Measurements from ENCODE around the gene UBXN7.
"Not testable (repeated sequence)": the region's sequence is repeated elsewhere in the genome, so short reads cannot be mapped to it uniquely, and the experiment has no call there.

The UBXN7 gene, protein sequence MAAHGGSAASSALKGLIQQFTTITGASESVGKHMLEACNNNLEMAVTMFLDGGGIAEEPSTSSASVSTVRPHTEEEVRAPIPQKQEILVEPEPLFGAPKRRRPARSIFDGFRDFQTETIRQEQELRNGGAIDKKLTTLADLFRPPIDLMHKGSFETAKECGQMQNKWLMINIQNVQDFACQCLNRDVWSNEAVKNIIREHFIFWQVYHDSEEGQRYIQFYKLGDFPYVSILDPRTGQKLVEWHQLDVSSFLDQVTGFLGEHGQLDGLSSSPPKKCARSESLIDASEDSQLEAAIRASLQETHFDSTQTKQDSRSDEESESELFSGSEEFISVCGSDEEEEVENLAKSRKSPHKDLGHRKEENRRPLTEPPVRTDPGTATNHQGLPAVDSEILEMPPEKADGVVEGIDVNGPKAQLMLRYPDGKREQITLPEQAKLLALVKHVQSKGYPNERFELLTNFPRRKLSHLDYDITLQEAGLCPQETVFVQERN

DNA sequence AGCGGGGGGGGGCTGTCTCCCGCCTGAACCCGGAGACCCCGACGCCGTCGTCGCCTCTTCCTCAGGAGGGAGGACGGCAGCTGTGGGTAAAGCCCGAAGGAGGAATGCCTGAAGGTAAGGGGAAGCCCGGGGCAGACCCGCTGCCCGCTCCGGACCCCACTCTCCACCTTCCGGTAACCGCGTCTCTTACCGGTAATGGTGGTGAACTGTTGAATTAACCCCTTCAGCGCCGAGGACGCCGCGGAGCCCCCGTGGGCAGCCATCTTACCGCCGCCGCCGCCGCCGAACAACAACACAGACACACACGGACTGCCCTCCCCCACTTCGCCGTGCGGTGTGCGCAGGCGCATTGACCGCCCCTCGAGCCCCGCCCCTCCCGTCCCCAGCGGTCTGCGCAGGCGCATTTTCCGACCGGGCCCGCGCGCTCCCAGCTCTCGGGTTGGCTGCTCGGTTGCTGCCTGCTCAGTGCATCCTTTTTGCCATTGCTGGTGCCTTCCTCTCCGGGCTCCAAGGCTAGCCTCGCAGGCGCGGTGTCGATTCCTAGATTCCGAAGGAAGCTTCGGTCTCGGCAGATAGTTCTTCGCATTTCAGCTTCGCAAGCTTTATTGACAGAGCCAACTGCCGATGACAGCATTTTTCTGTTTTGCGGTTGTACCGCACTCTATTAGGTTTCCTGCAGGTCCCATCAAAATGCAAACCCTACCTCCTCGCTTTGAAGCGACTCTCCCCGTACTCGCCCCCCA lies at the start of gene UBXN7:
UBXN7 (minus strand) TSS at position 291 of the 743 bp plus-strand sequence; CDS start at position 263, 28 bp downstream.
- DNase-seq (ENCODE audit: low spot score) = peak; percentile 96

DNA sequence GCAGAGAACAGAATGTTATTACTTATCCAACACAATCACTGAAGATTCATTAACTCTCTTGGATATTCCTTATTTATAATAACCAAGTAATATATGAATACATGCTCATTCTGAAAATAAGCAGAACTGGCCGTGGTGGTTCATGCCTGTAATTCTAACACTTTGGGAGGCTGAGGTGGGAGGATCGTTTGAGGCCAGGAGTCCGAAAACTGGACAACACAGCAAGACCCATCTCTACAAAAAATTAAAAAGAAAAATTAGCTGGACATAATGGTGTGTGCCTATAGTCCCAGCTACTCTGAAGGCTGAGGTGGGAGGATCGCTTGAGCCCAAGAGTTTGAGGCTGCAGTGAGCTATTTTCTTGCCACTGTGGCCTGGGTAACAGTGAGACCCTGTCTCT lies 45.5 kb upstream of the UBXN7 start:
- no peak for DNase-seq (ENCODE audit: low spot score)

DNA sequence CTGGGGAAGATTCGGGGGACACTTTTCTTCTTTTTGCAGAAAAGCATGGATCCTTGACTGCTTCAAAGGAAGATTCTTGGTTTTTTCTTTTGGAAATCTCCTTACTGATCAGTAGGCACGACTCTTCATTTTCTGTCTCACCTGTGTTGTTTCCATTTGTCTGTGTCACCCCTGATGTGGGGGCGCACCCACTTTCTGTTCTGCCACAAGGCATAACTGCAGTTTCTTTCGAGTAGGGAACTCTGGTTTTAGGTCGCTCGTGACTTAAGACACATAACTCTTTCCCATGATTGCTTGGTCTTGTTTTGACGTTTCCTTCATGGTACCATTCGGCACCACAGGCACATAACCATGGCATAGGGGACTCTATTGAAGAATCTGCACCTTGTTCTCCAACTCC lies 40.1 kb upstream of the UBXN7 start:
- no peak for DNase-seq (ENCODE audit: low spot score)

DNA sequence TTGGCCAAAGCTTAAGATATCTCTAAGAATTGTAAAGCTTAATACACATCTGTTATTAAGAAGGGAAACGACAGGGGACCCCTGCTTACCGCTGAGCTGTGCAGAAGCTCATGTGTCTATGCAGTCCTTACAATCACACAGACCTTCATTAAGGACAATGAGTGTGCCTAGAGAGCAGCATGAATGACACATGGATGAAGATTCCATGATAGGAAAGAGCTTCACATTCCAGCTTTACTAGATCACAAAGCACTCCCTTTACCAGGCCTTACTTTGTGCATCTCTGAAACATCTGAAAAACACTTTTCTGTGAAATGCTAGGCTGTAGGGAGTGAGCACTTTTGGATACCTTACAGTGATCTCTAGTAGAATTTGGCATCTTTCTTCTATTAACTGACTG lies 39.3 kb upstream of the UBXN7 start:
- DNase-seq (ENCODE audit: low spot score) = no peak

DNA sequence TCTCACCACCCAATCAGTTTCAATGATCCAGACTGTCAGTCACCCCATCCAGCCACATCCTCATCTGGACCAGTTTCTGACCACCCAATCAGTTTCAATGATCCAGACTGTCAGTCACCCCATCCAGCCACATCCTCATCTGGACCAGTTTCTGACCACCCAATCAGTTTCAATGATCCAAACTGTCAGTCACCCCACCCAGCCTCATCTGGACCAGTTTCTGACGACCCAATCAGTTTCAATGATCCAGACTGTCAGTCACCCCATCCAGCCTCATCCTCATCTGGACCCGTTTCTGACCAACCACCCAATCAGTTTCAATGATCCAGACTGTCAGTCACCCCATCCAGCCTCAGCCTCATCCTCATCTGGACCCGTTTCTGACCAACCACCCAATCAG lies 38.0 kb upstream of the UBXN7 start:
- not testable (repeated sequence) for DNase-seq (ENCODE audit: low spot score)

DNA sequence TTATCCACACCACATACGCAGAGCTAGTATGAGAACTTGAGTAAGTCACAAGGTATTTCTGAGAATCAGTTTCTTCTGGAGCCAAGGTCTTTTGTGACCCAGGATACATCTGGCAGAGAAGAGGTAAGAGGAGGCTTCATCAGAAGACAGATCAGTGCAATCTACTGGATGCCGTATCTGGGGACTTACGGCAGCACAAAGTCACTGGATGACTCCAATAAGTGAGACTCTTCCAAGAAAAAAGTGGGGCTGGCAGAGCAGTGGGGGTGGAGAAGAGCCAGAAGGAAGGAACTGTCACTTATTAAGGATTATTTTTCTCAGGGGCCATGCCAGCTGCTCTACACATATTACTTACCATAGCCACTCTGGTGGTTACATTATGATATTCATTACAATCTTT lies 31.6 kb upstream of the UBXN7 start:
- DNase-seq (ENCODE audit: low spot score) = no peak

DNA sequence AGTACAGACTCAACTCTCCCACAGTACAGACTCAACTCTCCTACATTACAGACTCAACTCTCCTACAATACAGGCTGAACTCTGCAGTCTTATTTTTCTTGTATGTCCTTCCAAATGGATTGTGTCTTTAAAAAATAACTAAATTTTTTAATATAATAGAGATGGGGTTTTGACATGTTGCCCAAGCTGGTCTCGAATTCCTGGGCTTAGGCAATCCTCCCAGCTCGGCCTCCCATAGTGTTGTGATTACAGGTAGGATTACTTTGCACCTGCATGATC lies 31.2 kb upstream of the UBXN7 start:
- no peak for DNase-seq (ENCODE audit: low spot score)

DNA sequence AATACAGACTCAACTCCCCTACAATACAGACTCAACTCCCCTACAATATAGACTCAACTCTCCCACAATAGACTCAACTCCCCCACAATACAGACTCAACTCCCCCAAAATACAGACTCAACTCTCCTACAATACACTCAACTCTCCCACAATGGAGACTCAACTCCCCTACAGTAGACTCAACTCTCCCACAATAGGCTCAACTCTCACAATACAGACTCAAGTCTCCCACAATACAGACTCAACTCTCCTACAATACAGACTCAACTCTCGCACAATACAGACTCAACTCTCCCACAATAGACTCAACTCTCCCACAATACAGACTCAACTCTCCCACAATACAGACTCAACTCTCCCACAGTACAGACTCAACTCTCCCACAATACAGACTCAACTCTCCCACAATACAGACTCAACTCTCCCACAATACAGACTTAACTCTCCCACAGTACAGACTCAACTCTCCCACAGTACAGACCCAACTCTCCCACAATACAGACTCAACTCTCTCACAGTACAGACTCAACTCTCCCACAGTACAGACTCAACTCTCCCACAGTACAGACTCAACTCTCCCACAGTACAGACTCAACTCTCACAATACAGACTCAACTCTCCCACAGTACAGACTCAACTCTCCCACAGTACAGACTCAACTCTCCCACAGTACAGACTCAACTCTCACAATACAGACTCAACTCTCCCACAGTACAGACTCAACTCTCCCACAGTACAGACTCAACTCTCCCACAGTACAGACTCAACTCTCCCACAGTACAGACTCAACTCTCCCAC lies 30.7 kb upstream of the UBXN7 start:
- DNase-seq (ENCODE audit: low spot score) = not testable (repeated sequence)

DNA sequence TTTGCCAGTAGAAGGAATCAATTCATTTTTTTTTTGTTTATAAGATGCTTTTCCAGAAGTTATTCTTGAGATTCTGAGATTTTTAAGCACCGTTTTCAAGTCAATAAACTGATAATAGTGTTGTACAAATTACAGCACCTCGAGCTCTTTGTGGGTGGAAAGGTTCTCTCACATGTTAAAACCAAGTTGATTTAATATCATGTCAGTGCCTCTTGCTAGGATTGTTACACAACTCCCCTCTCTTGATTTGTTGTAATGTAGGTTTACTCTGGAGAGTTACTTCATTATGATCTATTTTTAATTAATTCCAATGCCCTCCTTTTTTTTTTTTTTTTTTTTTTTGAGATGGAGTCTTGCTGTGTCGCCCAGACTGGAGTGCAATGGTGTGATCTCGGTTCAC lies 25.8 kb upstream of the UBXN7 start:
- no peak for DNase-seq (ENCODE audit: low spot score)

DNA sequence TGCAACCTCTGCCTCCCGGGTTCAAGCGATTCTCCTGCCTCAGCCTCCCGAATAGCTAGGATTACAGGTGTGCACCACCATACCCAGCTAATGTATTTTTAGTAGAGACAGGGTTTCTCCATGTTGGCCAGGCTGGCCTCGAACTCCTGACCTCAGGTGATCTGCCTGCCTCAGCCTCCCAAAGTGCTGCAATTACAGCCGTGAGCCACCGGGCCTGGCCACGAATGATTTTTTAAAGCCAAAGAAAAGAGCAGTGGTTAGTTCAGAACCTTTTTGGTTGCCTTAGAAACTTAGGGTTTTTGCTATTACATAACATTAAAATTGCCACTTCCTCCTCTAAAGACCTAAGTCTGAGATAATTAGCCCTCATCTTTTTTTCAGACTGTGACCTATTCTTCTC lies 25.2 kb upstream of the UBXN7 start:
- DNase-seq (ENCODE audit: low spot score) = not testable (repeated sequence)

DNA sequence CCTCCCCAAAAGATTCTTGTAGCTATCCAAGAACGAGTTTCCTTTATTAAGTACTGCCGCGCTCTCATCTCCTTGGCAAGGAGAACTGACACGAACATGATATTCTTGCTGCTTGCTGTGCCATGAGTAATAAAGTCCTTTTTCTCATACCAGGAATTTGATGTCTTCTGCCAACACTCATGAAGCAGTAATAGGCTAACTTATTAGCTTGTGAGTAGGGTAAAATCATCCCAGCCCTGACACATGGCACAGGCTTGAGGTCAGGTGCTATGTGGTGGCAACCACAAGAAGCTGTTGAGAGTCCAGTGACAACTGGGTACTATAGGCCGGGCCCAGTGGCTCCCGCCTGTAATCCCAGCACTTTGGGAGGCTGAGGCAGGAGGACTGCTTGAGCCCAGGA lies 22.7 kb upstream of the UBXN7 start:
- DNase-seq (ENCODE audit: low spot score) = no peak

DNA sequence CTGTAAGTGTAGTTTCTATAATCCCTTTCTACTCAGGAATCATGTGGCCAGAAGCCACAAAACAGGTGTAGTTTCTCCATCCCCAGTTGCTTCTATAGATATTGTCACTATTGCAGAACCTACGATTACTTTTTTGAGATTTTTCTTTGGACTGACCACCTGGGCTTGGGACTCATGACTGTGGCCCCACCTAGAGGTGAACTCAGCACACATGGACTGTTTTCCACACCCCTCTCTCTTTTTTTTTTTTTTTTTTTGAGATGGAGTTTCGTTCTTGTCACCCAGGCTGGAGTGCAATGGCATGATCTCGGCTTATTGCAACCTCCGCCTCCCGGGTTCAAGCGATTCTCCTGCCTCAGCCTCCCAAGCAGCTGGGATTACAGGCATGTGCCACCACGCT lies 13.2 kb upstream of the UBXN7 start:
- not testable (repeated sequence) for DNase-seq (ENCODE audit: low spot score)

DNA sequence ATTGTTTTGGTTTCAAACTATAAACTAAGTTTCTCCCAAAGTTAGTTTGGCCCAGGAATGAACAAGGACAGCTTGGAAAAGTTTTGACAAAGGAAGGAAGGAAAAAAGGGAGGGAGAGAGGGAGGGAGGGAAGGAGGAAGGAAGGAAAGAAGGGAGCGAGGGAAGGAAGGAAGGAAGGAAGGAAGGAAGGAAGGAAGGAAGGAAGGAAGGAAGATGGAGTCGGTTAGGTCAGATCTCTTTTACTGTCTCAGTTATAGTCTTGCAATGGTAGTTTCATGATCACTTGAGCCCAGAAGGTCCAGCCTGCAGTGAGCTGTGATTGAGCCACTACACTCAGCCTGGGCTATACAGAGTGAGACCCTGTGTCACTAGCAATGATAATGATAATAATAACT lies 12.3 kb upstream of the UBXN7 start:
- no peak for DNase-seq (ENCODE audit: low spot score)

DNA sequence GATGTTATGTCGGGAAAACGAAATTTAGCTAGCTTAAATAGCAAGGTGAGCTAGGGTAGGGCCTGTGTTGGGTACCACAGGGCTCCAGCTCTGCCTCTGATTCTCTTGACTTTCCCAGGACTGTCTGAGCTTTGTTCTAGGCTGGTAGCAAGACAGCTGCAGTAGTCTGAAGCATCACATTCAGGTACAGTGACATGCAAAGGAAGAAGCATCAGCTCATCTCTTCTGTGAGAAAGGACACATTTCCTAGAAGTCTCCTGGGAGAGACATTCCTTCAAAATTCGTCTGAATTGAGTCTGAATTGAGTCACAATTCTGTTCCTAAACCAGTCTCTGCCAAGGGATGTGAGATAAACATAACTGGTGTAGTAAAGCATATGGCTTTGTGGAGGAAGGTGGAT lies 8.5 kb upstream of the UBXN7 start:
- no peak for DNase-seq (ENCODE audit: low spot score)

DNA sequence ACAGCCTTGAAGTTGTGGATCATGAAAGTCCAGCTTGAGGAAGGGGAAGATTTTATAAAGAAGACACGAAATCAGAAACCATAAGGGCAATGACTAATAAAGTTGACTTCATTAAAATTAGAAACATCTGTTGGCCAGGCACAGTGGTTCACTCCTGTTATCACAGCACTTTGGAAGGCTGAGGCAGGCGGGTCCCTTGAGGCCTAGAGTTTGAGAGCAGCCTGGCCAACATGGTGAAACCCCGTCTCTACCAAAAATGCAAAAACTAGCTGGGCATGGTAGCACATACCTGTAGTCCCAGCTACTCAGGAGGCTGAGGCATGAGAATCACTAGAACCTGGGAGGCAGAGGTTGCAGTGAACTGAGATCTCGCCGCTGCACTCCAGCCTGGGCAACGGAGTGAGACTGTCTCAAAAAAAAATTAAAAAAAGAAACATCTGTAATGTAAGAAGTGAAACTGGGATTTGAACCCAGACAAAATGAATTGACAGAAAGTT lies 7.9 kb upstream of the UBXN7 start:
- DNase-seq (ENCODE audit: low spot score) = no peak

DNA sequence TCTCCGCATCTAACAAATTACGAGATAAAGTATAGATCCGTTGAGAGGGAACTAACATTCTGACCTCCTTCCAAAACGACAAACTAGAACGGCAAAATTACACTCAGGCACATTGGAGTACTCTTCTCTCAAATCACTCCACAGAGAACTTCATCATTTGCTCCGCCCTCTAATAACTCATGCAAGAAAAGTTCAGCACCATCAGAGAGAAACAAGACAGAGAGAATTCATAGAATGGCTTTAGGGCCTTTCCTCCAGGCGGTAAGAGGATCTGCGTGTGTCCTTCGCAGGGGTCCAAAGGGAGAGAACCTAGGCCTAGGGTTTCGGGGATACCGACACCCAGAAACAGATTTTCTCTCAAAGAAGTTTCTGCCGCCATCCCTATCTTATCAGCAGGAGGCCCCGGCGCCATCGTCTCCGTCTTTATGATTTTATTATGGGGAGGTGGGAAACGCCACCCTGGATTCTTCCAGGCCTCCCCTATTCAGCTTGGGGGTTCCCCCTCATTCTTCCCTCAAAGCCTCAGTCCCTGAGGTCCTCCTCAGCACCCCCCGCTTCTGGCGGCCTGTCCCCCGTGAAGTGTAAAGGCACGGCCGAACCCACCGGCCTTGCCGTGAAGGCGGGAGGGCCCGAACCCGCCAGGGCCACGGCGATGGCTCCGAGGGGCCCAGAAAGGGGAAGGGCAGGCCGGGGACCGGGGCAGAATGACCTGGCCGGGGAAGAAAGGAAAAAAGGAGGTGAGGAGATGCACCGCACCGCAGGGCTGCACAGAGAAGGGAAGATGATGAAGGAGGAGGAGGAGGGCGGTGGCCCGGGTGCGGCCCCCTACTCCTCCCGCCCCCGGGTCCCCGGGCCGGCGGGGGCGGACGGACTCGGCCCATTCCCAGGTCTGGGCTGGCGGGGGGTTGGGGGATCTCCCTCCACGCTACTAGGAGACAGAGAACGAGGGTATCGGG lies 768 bp downstream of the UBXN7 start:
- peak; percentile 42 for DNase-seq (ENCODE audit: low spot score)

DNA sequence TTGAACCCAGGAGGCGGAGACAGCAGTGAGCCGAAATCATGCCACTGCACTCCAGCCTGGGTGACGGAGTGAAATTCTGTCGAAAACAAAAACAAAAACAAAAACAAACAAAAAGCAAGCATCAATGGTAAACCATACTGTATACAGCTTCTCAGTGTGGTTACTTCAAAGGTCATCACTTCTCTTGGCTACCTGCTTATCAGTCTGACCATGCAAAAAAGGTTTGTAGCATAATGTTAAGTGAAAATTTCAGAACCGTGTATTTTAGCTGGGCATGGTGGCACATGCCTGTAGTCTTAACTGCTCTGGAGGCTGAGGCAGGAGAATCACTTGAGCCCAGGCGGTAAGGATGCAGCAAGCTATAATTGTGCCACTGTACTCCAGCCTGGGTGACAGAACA lies 4.2 kb downstream of the UBXN7 start:
- peak; percentile 52 for DNase-seq (ENCODE audit: low spot score)

DNA sequence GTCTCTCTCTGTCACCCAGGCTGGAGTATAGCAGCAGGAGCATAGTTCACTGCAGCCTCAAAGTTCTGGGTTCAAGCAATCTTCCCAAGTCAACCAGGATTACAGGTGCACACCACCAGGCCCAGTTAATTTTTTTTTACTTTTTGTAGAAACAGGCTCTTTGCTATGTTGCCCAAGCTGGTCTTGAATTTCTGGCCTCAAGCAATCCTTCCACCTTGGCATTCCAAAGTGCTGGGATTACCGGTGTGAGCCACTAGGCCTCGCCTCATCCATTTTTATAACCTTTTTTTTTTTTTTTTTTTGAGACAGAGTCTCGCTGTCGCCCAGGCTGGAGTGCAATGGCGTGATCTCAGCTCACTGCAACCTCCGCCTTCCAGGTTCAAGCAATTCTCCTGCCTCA lies 7.8 kb downstream of the UBXN7 start:
- DNase-seq (ENCODE audit: low spot score) = not testable (repeated sequence)

DNA sequence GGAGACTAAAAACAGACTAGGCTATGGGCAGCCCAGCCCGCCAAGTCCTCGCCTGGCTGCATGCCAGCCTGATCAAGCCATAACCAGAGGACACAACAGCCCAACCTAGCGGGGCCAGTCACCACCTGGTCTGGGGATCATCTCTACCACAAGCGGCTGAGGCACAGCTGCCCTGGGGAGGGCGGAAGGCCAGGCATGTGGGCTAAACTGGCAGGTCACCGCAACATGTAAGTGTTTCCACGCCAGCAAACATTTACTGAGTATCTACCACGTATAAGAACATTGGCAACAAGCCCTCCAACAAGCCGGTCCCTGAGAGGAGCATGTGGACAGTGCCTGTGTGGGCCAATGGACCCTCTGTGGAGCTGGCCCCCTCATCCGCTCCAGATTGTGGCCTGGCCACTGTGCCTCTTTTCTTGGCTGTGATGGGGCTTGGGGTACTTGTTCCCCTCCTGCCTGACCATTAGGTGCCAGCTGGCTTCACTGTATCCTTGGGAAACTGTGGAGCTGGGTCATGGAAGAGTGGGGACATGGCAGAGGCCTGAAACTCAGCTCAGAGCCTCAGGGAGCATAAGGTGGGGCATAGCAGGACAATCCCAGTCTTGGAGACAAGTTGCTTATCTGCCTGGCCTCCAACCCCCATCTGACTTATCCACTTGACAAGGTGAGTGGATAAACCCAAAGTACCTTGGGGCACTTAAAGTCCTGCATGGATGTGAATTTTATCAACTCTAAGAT lies 9.0 kb downstream of the UBXN7 start:
- DNase-seq (ENCODE audit: low spot score) = peak; percentile 34

DNA sequence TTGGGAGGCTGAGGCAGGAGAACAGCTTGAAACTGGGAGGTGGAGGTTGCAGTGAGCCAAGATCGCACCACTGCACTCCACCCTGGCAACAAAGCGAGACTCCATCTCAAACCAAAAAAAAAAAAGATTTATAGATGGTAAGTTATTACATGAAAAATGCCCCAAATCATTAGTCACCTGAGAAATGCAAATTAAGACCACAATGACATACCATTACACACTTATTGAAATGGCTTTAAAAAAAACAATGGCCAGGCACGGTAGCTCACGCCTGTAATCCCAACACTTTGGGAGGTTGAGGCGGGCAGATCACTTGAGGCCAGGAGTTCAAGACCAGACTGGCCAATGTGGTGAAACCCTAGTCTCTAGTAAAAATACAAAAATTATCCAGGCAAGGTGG lies 10.6 kb downstream of the UBXN7 start:
- DNase-seq (ENCODE audit: low spot score) = not testable (repeated sequence)

DNA sequence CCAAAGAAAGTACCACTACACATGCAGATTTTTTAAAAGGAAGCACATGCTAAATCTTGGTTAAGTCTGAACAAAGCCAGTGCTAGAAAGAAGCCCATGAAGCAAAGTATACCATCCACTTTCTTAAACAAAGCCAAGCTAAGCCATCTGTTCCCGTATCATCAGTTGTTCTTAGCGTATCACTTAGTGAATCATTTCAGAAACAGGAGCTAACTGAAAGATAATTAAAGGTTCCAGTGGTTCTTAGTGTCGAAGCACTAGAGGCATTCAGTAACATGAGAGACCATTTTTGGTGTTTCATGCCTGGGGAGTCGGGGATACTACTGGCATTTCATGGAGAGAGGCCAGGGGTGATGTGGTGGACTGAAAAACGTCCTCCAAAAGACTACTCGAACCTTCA lies 12.8 kb downstream of the UBXN7 start:
- DNase-seq (ENCODE audit: low spot score) = no peak
